Measurements from ENCODE around the gene ATP1A1. TPM values are rescaled to one million over a fixed set of nuclear protein-coding genes. Genes with fewer than 3 reads are reported as not detected.

Gene ATP1A1
- total and polyA plus RNA-seq, 9 of the 15 experiments (the other 6 are each of a cell fraction or from before 2014, with no cell fraction given) = 99.3 to 513 (median 234) TPM

DNA sequence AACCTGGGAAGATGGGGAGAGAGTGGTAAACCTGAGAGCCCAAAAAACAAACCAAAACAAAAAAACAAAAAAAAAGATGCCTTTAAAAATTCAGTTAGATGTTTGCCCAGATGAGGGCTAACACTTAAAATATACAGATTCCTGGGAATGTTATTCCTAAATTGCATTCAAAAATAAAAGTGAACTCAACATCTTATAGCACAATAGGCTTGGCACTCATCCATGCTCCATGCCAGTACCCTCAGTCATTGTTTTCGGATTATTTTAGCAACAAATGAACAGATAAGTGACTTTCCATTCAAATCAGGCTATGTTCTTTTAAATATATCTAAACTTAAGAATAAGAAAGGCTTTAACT is 3.7 kb downstream of the ATP1A1 start:
- intact Hi-C loops (cut with micrococcal nuclease) = no loop called here
- Histone ChIP-seq H3K4me1 (replicated peaks in 1 of 2; ENCODE audit: control insufficient read depth in 2 of 2, insufficient read depth in 2 of 2, low read length in 2 of 2) (peaks cover 22 to 73% of the 10 kb centered on the region in 2 experiments), H3K27me3 (ENCODE audit: control insufficient read depth in 2 of 2, insufficient read depth in 2 of 2, low read length in 2 of 2) (no peaks in the 10 kb centered on the region), H3K4me2 (ENCODE audit: insufficient read depth, low read length) (peak overlapping the region; percentile 91; the same call in 1 of the 2 replicates), H3K79me2 (ENCODE audit: control insufficient read depth, insufficient read depth, low read length) (peaks cover 85% of the 10 kb centered on the region), H3K9me3 (replicated peaks; ENCODE audit: control insufficient read depth, insufficient read depth, low read depth, low read length) (no peaks in the 10 kb centered on the region), H3K9me1 (ENCODE audit: control insufficient read depth, insufficient read depth, low read length) (peaks cover 6% of the 10 kb centered on the region), H2AFZ (ENCODE audit: low read depth, low read length) (no peak overlapping the region), H3K36me3 (ENCODE audit: control insufficient read depth, insufficient read depth, low read length) (peaks cover 31% of the 10 kb centered on the region), H3K27ac (ENCODE audit: extremely low read depth, low read depth, low read length) (0 out of 3 replicates have a peak overlapping the region, but pooled peaks have one; percentile 90), H4K20me1 (replicated peaks; ENCODE audit: control insufficient read depth, insufficient read depth, low read length) (peaks cover 72% of the 10 kb centered on the region), H3K9ac (ENCODE audit: insufficient read depth in 1 of 2, low read depth in 2 of 2, low read length in 2 of 2) (no peak overlapping the region; a peak in 1 of 4 replicates), H3K4me3 (peak overlapping the region; percentile 73; the same call in 1 of the 2 replicates)
- ChIA-PET POLR2A (interaction anchor here (0.7 to 4.5 kb wide), 11 partner anchors 11 to 112 kb away, joined by 3 to 26 read pairs (median 4); no protein-coding TSS in a partner anchor), CTCF (ENCODE audit: low intra/inter-chr PET ratio) (no interaction called here)
- no TSS peak for BruUV-seq (replicated peaks)
- no peak for FAIRE-seq
- ATAC-seq = no peak
- DNase-seq (ENCODE audit: extremely low read depth in 1 of 4, low spot score in 3 of 4) = no peak
- TF ChIP-seq NFIC (IDR thresholded peaks at IDR 0.05) (0 out of 2 replicates have a peak, but pooled peaks have one; percentile 34), KAT7 (CRISPR knock-in tag; IDR thresholded peaks at IDR 0.05; ENCODE audit: borderline replicate concordance) (0 out of 2 replicates have a peak, but pooled peaks have one; percentile 51), NR4A1 (CRISPR knock-in tag; IDR thresholded peaks at IDR 0.05) (no peak), NR4A1 (tag; IDR thresholded peaks at IDR 0.05) (no peak)
- in situ Hi-C loops (cut with MboI) = no loop called here
- WGBS (ENCODE audit: insufficient coverage, low coverage, missing lambda C conversion rate) = 29% methylated on average over 1 of the region's 1 CpG
